Stimulated activated naive CD8-positive, alpha-beta T cell treated with anti-CD3 and anti-CD28 coated beads, Interleukin-15, Interleukin-2, amounts not matched to agents 100 ng/mL and 50 ng/mL, for 24 hours (primary cell): ENCODE data around the gene SGF29.
"Not testable (repeated sequence)": the region's sequence is repeated elsewhere in the genome, so short reads cannot be mapped to it uniquely, and the experiment has no call there.

Experiments
- H3K27ac Mint-ChIP-seq: one replicate; pipeline ENCODE4 v1.8.0; 2021; ENCODE audit warnings: mild to moderate bottlenecking, mixed read lengths
- H3K27me3 Mint-ChIP-seq: one replicate; pipeline ENCODE4 v1.8.0; 2021; ENCODE audit warnings: mixed read lengths
- H3K36me3 Mint-ChIP-seq: one replicate; pipeline ENCODE4 v1.8.0; 2021; ENCODE audit warnings: low read depth, mixed read lengths
- H3K4me1 Mint-ChIP-seq: one replicate; pipeline ENCODE4 v1.8.0; 2021; ENCODE audit warnings: low read depth, mixed read lengths
- H3K4me3 Mint-ChIP-seq: one replicate; pipeline ENCODE4 v1.8.0; 2021; ENCODE audit warnings: mild to moderate bottlenecking, mixed read lengths
- H3K9me3 Mint-ChIP-seq: one replicate; pipeline ENCODE4 v1.8.0; 2021; ENCODE audit warnings: mixed read lengths

Gene SGF29

GRCh38 chr16:28544998-28545397 is 8.7 kb upstream of the SGF29 start:
- Mint-ChIP-seq H3K4me1 (peaks cover 4% of the 10 kb centered on the region), H3K27ac (no peak overlapping the region), H3K27me3 (no peaks in the 10 kb centered on the region), H3K4me3 (no peak overlapping the region), H3K36me3 (no peaks in the 10 kb centered on the region), H3K9me3 (no peaks in the 10 kb centered on the region)

- not testable (repeated sequence) for H3K27ac Mint-ChIP-seq
These were observed 7.8 kb upstream of the SGF29 start for GRCh38 chr16:28545964-28546363.

DNA sequence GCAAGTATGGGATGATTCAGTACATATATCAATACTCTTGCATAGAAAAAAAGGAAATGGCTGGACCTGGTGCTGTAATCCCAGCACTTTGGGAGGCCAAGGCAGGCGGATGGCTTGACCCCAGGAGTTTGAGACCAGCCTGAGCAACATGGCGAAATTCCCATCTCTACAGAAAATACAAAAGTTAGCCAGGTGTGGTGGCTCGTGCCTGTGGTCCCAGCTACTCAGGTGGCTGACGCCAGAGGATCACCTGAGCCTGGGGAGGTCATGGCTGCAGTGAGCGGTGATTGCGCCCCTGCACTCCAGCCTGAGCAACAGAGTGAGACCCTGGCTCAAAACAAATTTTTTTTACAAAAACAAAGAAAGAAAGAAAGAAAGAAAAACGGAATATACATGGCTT is 7.1 kb upstream of the SGF29 start:
- no peak overlapping the region for H3K4me3 Mint-ChIP-seq
- H3K9me3 Mint-ChIP-seq: no peaks in the 10 kb centered on the region
- peaks cover 4% of the 10 kb centered on the region for H3K4me1 Mint-ChIP-seq
- no peaks in the 10 kb centered on the region for H3K27me3 Mint-ChIP-seq
- no peak overlapping the region for H3K27ac Mint-ChIP-seq
- H3K36me3 Mint-ChIP-seq: no peaks in the 10 kb centered on the region

More at GRCh38 chr16:28545964-28546363, 7.8 kb upstream of the SGF29 start:
- not testable (repeated sequence) for H3K27me3 Mint-ChIP-seq, H3K4me3 Mint-ChIP-seq, H3K4me1 Mint-ChIP-seq, H3K36me3 Mint-ChIP-seq, H3K9me3 Mint-ChIP-seq

DNA sequence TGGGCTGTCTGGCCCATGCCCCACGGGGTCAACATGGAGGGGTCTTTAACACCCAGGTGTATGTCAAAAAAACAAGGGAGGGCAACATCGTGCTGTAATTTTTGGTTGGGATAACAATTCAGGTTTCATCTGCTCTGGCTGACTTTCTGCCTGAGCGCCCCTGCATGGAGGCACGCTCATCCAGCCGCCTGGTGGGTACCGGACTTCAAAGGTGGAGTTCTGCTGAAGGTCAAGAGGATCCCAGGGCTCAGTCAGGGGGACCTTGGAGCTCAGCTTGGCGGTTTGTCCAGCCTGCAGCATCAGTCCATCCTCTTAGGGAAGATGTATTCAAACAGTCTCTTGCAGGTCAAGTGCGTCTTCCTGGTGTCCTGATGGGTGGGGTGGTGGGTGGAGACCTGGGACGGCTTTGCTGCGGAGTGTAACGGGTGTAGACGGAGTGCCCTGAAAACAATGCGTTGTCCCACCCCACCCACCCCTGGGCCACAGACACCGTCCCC is 5.4 kb upstream of the SGF29 start:
- Mint-ChIP-seq H3K27ac (no peak overlapping the region), H3K36me3 (no peaks in the 10 kb centered on the region), H3K4me3 (no peak overlapping the region), H3K27me3 (no peaks in the 10 kb centered on the region), H3K4me1 (peaks cover 15% of the 10 kb centered on the region), H3K9me3 (no peaks in the 10 kb centered on the region)

DNA sequence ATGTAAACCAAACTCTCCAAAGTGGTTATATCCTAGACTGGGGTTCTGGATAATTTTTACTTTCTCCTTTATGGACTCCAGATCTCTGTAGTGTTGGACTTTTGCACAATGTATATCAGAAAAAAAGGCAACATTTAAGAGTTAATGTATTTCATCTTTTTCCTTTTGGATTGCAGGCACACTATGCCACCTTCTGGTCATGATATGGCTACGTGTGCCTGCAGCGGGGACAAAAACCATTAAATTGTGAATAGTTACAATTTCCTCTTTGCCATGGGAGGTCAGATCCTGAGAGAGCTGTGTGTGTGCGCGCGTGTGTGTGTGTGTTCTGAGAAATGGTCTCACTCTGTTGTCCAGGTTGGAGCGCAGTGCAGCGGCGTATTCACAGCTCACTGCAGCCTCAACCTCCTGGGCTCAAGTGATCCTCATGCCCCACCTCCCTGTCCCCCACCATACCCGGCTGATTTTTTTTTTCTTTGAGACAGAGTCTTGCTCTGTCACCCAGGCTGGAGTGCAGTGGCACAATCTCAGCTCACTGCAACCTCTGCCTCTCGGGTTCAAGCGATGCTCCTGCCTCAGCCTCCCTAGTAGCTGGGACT is 4.3 kb upstream of the SGF29 start:
- H3K27me3 Mint-ChIP-seq: no peaks in the 10 kb centered on the region
- no peaks in the 10 kb centered on the region for H3K9me3 Mint-ChIP-seq
- H3K4me3 Mint-ChIP-seq: no peak overlapping the region
- H3K27ac Mint-ChIP-seq: no peak overlapping the region
- H3K36me3 Mint-ChIP-seq: no peaks in the 10 kb centered on the region
- H3K4me1 Mint-ChIP-seq: peaks cover 21% of the 10 kb centered on the region

DNA sequence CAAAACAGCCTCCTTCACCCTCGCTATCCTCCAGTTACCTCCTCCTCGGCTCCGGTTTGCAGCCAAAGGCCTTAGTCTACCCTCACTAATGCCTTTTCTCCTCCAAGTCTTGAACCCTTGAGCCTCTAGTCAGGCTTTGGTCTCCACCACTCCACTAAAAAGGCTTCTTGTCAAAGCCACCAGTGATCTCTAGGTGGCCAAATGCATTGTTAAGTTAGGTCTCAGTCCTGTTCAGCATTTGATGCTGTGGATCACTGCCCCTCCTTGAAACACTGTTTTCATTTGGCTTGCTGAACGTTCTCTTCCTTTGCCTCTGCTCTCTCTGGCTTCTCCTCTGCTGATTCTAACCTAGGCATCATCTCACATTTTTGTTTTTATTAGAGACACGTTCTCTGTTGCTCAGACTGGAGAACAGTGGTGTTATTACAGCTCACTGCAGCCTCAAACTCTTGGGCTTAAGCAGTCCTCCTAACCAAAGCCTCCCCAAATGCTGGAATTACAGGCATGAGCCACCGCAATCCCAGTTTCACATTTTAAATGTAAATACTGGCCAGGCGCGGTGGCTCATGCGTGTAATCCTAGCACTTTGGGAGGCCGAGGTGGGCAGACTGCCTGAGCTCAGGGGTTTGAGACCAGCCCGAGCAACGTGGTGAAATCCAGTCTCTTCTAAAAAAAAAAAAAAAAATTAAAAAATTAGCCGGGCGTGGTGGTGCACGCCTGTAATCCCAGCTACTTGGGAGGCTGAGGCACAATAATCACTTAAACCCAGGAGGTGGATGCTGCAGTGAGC is 1.1 kb downstream of the SGF29 start:
- peak overlapping the region; percentile 88 for H3K4me3 Mint-ChIP-seq
- no peaks in the 10 kb centered on the region for H3K9me3 Mint-ChIP-seq
- peaks cover 22% of the 10 kb centered on the region for H3K36me3 Mint-ChIP-seq
- no peaks in the 10 kb centered on the region for H3K27me3 Mint-ChIP-seq
- peak overlapping the region; percentile 88 for H3K27ac Mint-ChIP-seq
- H3K4me1 Mint-ChIP-seq: peaks cover 51% of the 10 kb centered on the region

DNA sequence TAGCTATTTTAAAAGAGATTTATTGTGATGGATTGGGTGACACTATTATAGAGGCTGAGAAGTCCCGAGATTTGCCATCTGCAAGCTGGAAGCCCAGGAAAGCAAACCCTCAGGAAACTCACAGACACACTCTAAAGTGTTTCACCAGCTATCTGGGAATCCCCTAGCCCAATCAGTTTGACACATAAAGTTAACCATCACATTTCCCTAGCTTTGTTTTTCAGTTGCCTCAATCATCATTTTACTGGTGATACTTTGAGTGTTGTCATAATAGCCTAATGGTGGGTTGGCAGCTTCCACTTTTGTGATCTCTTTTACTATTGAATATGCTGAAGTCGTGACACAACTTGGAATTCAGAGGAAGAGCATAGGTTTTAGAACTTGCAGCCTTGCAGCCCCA is 1.8 kb downstream of the SGF29 start:
- H3K36me3 Mint-ChIP-seq: peaks cover 24% of the 10 kb centered on the region
- H3K27me3 Mint-ChIP-seq: no peaks in the 10 kb centered on the region
- no peaks in the 10 kb centered on the region for H3K9me3 Mint-ChIP-seq
- H3K4me1 Mint-ChIP-seq: peaks cover 56% of the 10 kb centered on the region
- H3K27ac Mint-ChIP-seq: peak overlapping the region; percentile 36
- peak overlapping the region; percentile 3 for H3K4me3 Mint-ChIP-seq

GRCh38 chr16:28556914-28557320 is 3.2 kb downstream of the SGF29 start:
- Mint-ChIP-seq H3K27ac (no peak overlapping the region), H3K9me3 (no peaks in the 10 kb centered on the region), H3K4me3 (no peak overlapping the region), H3K27me3 (no peaks in the 10 kb centered on the region), H3K36me3 (peaks cover 24% of the 10 kb centered on the region), H3K4me1 (peaks cover 57% of the 10 kb centered on the region)

- Mint-ChIP-seq H3K27ac (no peak overlapping the region), H3K36me3 (peaks cover 24% of the 10 kb centered on the region), H3K4me1 (peaks cover 55% of the 10 kb centered on the region), H3K4me3 (no peak overlapping the region), H3K9me3 (no peaks in the 10 kb centered on the region), H3K27me3 (no peaks in the 10 kb centered on the region)
These were observed 4.7 kb downstream of the SGF29 start for GRCh38 chr16:28558456-28558855.

DNA sequence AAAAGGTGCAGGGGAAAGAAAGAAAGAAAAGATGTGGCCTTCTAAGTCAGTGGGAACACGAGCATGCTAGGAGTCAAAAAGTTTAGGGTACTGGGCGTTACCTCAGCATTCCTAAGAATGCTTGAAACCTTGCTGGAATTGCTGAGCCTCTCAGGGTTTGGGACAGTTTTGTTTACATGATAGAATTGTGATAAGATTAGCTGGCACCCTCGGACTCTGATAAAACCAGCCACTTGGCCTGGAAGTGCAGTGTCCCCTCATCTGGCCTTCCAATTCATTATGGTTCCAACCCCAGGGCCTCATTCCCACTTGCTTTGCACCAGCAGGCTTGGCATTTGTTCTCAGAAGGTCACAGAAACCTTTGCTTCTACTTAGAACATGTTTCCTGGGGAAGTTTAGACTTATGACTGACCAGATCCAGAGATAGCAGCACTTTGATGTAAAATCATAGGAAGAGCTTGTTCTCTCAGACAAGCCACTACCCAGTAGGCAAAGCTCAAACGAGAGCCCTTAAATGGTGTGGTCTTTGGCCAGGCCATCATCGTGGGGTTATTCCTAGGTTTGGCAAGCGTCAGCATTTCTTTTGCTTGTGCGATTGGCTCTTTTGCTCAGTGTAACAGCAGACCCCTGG is 8.0 kb downstream of the SGF29 start:
- Mint-ChIP-seq H3K36me3 (peaks cover 40% of the 10 kb centered on the region), H3K4me1 (peaks cover 35% of the 10 kb centered on the region), H3K9me3 (no peaks in the 10 kb centered on the region), H3K27me3 (no peaks in the 10 kb centered on the region), H3K4me3 (no peak overlapping the region), H3K27ac (no peak overlapping the region)

DNA sequence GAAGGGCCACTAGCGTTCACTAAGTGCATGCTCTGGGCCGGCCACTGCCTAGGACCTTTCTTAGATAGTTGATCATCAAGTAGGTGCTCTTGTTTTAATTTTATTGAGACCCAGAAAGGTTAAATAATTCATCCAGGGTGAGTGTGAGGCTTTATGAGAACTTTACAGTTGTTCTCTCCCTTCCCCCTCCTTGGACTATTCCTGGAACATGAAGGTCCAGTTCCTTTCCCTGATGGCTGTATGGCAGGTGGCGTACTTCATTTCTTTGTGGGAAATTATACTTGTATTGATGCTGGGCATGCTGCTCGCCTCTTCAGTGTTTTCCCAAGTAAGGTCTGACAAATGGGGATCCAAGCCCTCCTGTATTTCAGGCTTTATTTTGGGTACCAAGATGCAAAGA is 8.5 kb downstream of the SGF29 start:
- H3K27ac Mint-ChIP-seq: no peak overlapping the region
- peaks cover 41% of the 10 kb centered on the region for H3K36me3 Mint-ChIP-seq
- H3K27me3 Mint-ChIP-seq: no peaks in the 10 kb centered on the region
- peaks cover 30% of the 10 kb centered on the region for H3K4me1 Mint-ChIP-seq
- peaks cover 2% of the 10 kb centered on the region for H3K9me3 Mint-ChIP-seq
- no peak overlapping the region for H3K4me3 Mint-ChIP-seq

GRCh38 chr16:28563218-28563617 is 9.5 kb downstream of the SGF29 start:
- H3K4me1 Mint-ChIP-seq: peaks cover 29% of the 10 kb centered on the region
- no peak overlapping the region for H3K4me3 Mint-ChIP-seq
- no peaks in the 10 kb centered on the region for H3K27me3 Mint-ChIP-seq
- no peak overlapping the region for H3K27ac Mint-ChIP-seq
- peaks cover 7% of the 10 kb centered on the region for H3K9me3 Mint-ChIP-seq
- peaks cover 42% of the 10 kb centered on the region for H3K36me3 Mint-ChIP-seq

- not testable (repeated sequence) for H3K4me3 Mint-ChIP-seq, H3K27me3 Mint-ChIP-seq, H3K9me3 Mint-ChIP-seq, H3K27ac Mint-ChIP-seq
- peaks cover 28% of the 10 kb centered on the region for H3K36me3 Mint-ChIP-seq
- peaks cover 17% of the 10 kb centered on the region for H3K4me1 Mint-ChIP-seq
These were observed 12.7 kb downstream of the SGF29 start for GRCh38 chr16:28566233-28566925.

DNA sequence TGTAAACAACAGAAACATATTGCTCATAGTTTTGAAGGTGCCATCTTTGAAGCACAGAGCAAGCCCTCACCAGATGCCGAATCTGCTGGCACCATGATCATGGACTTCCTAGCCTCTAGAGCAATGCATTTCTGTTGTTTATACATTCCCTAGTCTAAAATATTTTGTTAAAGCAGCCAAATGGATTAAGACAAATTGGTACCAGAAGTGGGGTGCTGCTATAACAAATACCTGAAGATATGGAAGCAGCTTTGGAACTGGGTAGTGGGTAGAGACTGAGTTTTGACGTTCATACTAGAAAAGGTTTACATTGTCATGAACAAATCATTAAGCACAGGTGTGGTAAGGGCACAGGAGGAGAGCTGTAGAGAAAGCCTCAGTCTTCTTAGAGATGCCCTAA is 13.6 kb downstream of the SGF29 start:
- Mint-ChIP-seq H3K4me1 (peaks cover 13% of the 10 kb centered on the region), H3K4me3 (no peak overlapping the region), H3K36me3 (peaks cover 28% of the 10 kb centered on the region), H3K9me3 (peaks cover 7% of the 10 kb centered on the region), H3K27ac (no peak overlapping the region), H3K27me3 (no peaks in the 10 kb centered on the region)

GRCh38 chr16:28569021-28569420 is 15.3 kb downstream of the SGF29 start:
- H3K27me3 Mint-ChIP-seq: no peaks in the 10 kb centered on the region
- H3K9me3 Mint-ChIP-seq: peaks cover 7% of the 10 kb centered on the region
- H3K4me1 Mint-ChIP-seq: peaks cover 13% of the 10 kb centered on the region
- H3K4me3 Mint-ChIP-seq: no peak overlapping the region
- H3K27ac Mint-ChIP-seq: no peak overlapping the region
- peaks cover 28% of the 10 kb centered on the region for H3K36me3 Mint-ChIP-seq
